Gastrocnemius medialis (tissue), 4 donors: ENCODE results near the gene IL2RG. TPM values are rescaled to one million over a fixed set of nuclear protein-coding genes. Genes with fewer than 3 reads are reported as not detected.

Experiments used
- ATAC-seq, 2 donors: fragments of 150-250 bp; one replicate each; pipeline ENCODE4 v1.9.1; 2016
- DNase-seq, 2 donors: peaks; one replicate each; pipeline ENCODE4 v3.0.0-alpha.2; 2019
- H3K27ac ChIP-seq, 4 donors: fragments of 200-600 bp; sonication (generic); 1 replicate in 1 of 4; 2 replicates in 3 of 4; pipeline ENCODE4 v1.5.1; 2016 to 2018; ENCODE audit warnings: mild to moderate bottlenecking in 2 of 4, moderate library complexity in 1 of 4
- H3K27me3 ChIP-seq, 3 donors: fragments of 200-600 bp; sonication (generic) in 2 of 3; 1 replicate in 1 of 3; 2 replicates in 2 of 3; pipeline versions ENCODE4 v1.5.1 to v1.6.0; 2016 to 2019; ENCODE audit warnings: mild to moderate bottlenecking in 1 of 3, moderate library complexity in 1 of 3
- H3K36me3 ChIP-seq, 2 donors: fragments of 200-600 bp; sonication (generic) in 1 of 2; one replicate each; pipeline ENCODE4 v1.5.1; 2017 to 2018
- H3K4me1 ChIP-seq, 2 donors: fragments of 200-600 bp; sonication (generic) in 1 of 2; one replicate each; pipeline ENCODE4 v1.5.1; 2016 to 2017; ENCODE audit warnings: mild to moderate bottlenecking in 2 of 2
- H3K4me3 ChIP-seq, 4 donors: fragments of 200-600 bp; sonication (generic) in 3 of 4; 1 replicate in 1 of 4; 2 replicates in 3 of 4; pipeline ENCODE4 v1.5.1; 2016 to 2019; ENCODE audit warnings: mild to moderate bottlenecking in 2 of 4
- H3K9me3 ChIP-seq, 3 donors: fragments of 200-600 bp; sonication (generic) in 2 of 3; 1 replicate in 1 of 3; 2 replicates in 2 of 3; pipeline ENCODE4 v1.5.1; 2016 to 2019
- CTCF ChIP-seq, 5 experiments: fragments of 450-650 bp in 3 of 5; fragments of 200-600 bp in 2 of 5; sonication (generic) in 2 of 5; IDR thresholded peaks in 4 of 5; conservative IDR thresholded peaks in 1 of 5; 1 replicate in 4 of 5; 2 replicates in 1 of 5; pipeline ENCODE4 v1.5.1; 2016 to 2019; ENCODE audit warnings: antibody characterized with exemption in 5 of 5, mild to moderate bottlenecking in 3 of 5, moderate library complexity in 3 of 5
- POLR2A ChIP-seq, 2 donors: fragments of 450-650 bp; IDR thresholded peaks; one replicate each; pipeline ENCODE4 v1.6.1; 2017; ENCODE audit warnings: antibody characterized with exemption in 2 of 2, mild to moderate bottlenecking in 2 of 2, moderate library complexity in 2 of 2
- in situ Hi-C, 4 donors: fragments of 200-750 bp; cut with MboI; loops; one replicate each; pipeline versions ENCODE4 v1.15.0 to v1.8.0; 2017; ENCODE audit warnings: low sequenced_read_pairs in 4 of 4
- intact Hi-C: fragments of 100-400 bp; cut with DNase I; formaldehyde crosslinking; loops from one replicate; pipeline ENCODE4 v1.15.1; 2023; ENCODE audit warnings: low total_unique reads
- total RNA-seq, 4 donors: library from RNA; depleted of rRNA; stranded (reverse); fragments of >200 nt; gene quantifications; one replicate each; pipeline versions ENCODE4 v1.1.0 to v1.2.3, GENCODE V29; 2016

IL2RG gene
- total RNA-seq, 4 donors from 2014 or later, result 0.78 to 3.6 (median 1.3) TPM; not detected in 1

GRCh38 chrX:71098951-71099506, 12.3 kb downstream of the IL2RG start:
- TF ChIP-seq CTCF (IDR thresholded peaks at IDR 0.05 in 4 of 5, conservative IDR thresholded peaks at IDR 0.05 in 1 of 5) (no peak), POLR2A (IDR thresholded peaks at IDR 0.05) (no peak)
- H3K9me3 ChIP-seq, result no peaks in the 10 kb centered on the region
- peaks cover 9% of the 10 kb centered on the region in 2 donors for H3K4me1 ChIP-seq
- H3K27ac ChIP-seq, result no peak overlapping the region
- DNase-seq (no peak), ATAC-seq (no peak)
- no peaks in the 10 kb centered on the region for H3K36me3 ChIP-seq
- in situ Hi-C loops (no loop called here), intact Hi-C loops (no loop called here)
- H3K27me3 ChIP-seq, result no peaks in the 10 kb centered on the region
- no peak overlapping the region for H3K4me3 ChIP-seq

GRCh38 chrX:71098302-71098701, 13.1 kb downstream of the IL2RG start:
- Histone ChIP-seq H3K27ac (no peak overlapping the region), H3K9me3 (no peaks in the 10 kb centered on the region), H3K4me1 (peaks cover 9% of the 10 kb centered on the region in 2 donors), H3K27me3 (no peaks in the 10 kb centered on the region), H3K4me3 (no peak overlapping the region), H3K36me3 (no peaks in the 10 kb centered on the region)
- in situ Hi-C loops (no loop called here), intact Hi-C loops (no loop called here)
- ATAC-seq, result no peak
- DNase-seq, result no peak
- TF ChIP-seq POLR2A (IDR thresholded peaks at IDR 0.05) (no peak), CTCF (IDR thresholded peaks at IDR 0.05 in 4 of 5, conservative IDR thresholded peaks at IDR 0.05 in 1 of 5) (peak in 4 of 5 experiments; percentile 27 to 46 (median 36))

- TF ChIP-seq POLR2A (IDR thresholded peaks at IDR 0.05) (no peak), CTCF (IDR thresholded peaks at IDR 0.05 in 4 of 5, conservative IDR thresholded peaks at IDR 0.05 in 1 of 5) (no peak)
- H3K27ac ChIP-seq, result peak overlapping the region; percentile 74 to 87 (median 84)
Measured at GRCh38 chrX:71096760-71097032, 14.7 kb downstream of the IL2RG start.

GRCh38 chrX:71095981-71096759, 15.2 kb downstream of the IL2RG start:
- Histone ChIP-seq H3K36me3 (no peaks in the 10 kb centered on the region), H3K27me3 (no peaks in the 10 kb centered on the region), H3K9me3 (no peaks in the 10 kb centered on the region), H3K27ac (peak overlapping the region; percentile 74 to 87 (median 84)), H3K4me1 (peaks cover 9% of the 10 kb centered on the region in 2 donors), H3K4me3 (peak overlapping the region; percentile 62 to 71 (median 66))
- TF ChIP-seq POLR2A (IDR thresholded peaks at IDR 0.05) (peak in 1 of 2 donors; percentile 40), CTCF (IDR thresholded peaks at IDR 0.05 in 4 of 5, conservative IDR thresholded peaks at IDR 0.05 in 1 of 5) (no peak)
- in situ Hi-C loops, result no loop called here
- DNase-seq, result peak in 1 of 2 donors; percentile 50
- peak; percentile 84 to 85 for ATAC-seq
- intact Hi-C loops, result loop anchor here (1.0 to 2.0 kb wide), 3 partner anchors 22 to 83 kb away; partner anchors contain the start of genes MED12 and SNX12

More at GRCh38 chrX:71096760-71097032, 14.7 kb downstream of the IL2RG start:
- ATAC-seq, result no peak
- in situ Hi-C loops, result no loop called here
- no peak for DNase-seq
- Histone ChIP-seq H3K36me3 (no peaks in the 10 kb centered on the region), H3K4me3 (peak overlapping the region; percentile 62 to 71 (median 66)), H3K9me3 (no peaks in the 10 kb centered on the region), H3K27me3 (no peaks in the 10 kb centered on the region), H3K4me1 (peaks cover 9% of the 10 kb centered on the region in 2 donors)
- intact Hi-C loops, result loop anchor here (1.0 kb wide), 1 partner anchor 22 kb away; the partner anchor contains the start of gene MED12
